ENCODE results near the gene SLC25A26.
"Not testable (repeated sequence)": the region's sequence is repeated elsewhere in the genome, so short reads cannot be mapped to it uniquely, and the experiment has no call there.

SLC25A26 gene

GRCh38 chr3:66271231-66271630, 50.4 kb downstream of the SLC25A26 start:
- no peak for DNase-seq

DNA sequence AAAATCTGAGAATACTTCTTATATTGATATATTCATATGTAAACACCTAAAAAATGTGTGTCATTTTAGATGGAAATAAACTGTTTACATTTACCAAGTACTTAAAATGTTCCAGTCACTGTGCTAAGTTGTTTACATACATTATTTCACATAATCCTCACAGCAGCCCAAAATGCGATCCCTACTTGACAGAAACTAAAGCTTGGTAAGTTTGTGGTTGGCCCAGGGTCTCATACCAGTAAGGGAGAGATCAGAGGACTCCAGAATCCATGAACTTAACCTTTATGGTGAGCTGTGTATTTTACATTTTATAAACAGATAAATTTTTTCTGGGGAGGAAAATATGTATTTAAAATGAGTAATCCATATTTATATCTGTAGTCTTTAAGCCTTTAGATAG, 51.2 kb downstream of the SLC25A26 start:
- DNase-seq = no peak

DNA sequence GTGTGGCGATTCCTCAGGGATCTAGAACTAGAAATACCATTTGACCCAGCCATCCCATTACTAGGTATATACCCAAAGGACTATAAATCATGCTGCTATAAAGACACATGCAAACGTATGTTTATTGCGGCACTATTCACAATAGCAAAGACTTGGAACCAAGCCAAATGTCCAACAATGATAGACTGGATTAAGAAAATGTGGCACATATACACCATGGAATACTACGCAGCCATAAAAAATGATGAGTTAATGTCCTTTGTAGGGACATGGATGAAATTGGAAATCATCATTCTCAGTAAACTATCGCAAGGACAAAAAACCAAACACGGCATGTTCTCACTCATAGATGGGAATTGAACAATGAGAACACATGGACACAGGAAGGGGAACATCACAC, 54.0 kb downstream of the SLC25A26 start:
- not testable (repeated sequence) for DNase-seq

- peak; percentile 47 for DNase-seq
Measured at GRCh38 chr3:66276705-66277274, 56.0 kb downstream of the SLC25A26 start.

DNA sequence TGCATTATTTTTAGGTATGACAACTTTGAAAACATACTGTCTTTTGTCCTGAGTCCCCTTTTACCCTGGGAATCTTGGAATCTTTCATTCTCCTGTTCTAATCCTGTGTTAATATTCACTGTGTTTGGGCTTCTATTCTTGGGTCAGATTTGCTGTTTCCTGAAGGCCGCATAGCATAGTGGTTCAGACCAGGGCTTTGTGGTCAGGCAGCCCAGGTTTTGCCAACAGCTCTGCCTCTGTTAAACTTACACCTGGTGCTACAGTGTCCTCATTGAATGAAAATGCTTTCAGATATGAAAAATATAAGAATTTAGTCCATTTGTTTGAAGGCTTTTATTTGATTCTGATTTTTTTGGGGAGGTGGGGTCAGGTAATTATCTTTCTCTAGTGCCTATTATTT, 58.4 kb downstream of the SLC25A26 start:
- no peak for DNase-seq

DNA sequence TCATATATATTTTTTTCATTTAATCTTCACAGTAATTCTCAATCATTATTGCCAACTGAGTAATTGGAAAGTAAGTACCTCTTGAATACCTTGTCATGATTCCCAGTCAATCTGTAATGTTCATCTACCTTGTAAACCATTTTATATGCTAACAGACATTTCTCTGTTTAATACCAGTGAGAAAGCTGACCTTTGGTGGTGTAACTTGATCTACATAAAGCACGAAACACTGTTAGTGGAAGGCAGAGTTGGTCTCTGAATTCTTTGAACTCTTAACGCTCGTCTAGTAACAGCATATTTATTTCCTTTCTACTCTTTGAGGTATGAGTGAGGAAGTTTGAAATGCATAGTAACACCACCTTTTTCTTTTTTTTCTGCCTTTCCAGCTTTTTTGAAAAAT, 59.5 kb downstream of the SLC25A26 start:
- DNase-seq = no peak

GRCh38 chr3:66291922-66292321, 71.1 kb downstream of the SLC25A26 start:
- DNase-seq = not testable (repeated sequence)

DNA sequence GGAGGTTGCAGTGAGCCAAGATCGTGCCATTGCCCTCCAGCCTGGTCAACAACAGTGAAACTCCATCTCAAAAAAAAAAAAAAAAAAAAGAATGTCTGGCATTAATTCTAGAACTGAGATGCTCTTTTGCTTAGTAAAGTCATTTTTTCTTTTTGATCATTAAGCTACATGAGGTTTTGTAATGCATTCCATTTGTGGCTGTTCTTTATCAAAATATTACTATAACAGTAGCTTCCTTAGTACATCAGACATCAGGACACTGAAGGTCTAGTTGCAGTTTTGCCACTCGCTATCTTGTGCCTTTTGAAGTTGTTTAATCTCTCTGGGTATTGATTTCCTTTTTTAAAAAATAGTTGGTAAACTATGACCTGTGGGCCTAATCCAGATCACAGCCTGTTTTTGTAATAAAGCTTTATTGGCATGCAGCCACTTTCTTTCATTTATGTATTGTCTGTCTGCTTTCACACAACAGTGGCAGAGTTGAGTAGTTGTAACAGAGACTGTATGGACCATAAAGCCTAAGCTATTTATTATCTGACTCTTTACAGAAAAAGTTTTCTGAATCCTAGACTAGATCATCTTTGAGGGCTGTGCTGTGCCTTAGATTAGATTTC, 76.6 kb downstream of the SLC25A26 start:
- no peak for DNase-seq

GRCh38 chr3:66297900-66298299, 77.1 kb downstream of the SLC25A26 start:
- no peak for DNase-seq

- no peak for DNase-seq
Measured at GRCh38 chr3:66298591-66298990, 77.8 kb downstream of the SLC25A26 start.

DNA sequence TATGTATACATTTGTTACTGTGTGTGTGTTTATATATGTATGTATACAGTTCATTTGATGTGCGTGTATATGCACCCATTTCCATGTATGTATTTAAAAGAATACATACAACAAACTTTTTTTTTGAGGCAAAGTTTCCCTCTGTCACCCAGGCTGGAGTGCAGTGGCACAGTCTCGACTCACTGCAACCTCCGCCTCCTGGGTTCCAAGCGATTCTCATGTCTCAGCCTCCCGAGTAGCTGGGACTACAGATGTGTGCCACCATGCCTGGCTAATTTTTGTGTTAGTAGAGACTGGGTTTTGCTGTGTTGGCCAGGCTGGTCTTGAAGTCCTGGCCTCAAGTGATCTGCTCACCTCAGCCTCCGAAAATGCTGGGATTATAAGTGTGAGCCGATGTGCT, 78.3 kb downstream of the SLC25A26 start:
- not testable (repeated sequence) for DNase-seq

- no peak for DNase-seq
Measured at GRCh38 chr3:66299891-66300290, 79.1 kb downstream of the SLC25A26 start.

DNA sequence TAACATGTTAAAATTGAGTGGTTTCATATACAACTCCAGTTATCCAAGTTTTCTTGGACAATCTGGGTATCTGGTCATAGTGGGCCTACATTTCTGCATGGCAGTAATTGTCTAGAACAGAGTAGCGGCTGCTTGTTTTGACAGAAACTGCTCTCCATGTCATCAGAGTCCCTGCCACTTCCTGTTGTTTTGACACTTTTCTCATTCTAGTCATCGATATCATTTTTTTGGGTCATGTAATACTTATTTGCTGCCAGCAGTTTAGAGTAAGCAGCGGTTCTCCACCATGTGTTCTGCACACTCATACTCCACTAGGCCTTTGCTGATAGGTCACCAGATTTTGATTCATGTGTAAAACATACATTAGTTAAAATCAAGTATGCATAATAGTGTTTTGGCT, 81.5 kb downstream of the SLC25A26 start:
- DNase-seq = no peak

GRCh38 chr3:66303491-66303901, 82.7 kb downstream of the SLC25A26 start:
- no peak for DNase-seq

GRCh38 chr3:66304293-66304692, 83.5 kb downstream of the SLC25A26 start:
- no peak for DNase-seq

DNA sequence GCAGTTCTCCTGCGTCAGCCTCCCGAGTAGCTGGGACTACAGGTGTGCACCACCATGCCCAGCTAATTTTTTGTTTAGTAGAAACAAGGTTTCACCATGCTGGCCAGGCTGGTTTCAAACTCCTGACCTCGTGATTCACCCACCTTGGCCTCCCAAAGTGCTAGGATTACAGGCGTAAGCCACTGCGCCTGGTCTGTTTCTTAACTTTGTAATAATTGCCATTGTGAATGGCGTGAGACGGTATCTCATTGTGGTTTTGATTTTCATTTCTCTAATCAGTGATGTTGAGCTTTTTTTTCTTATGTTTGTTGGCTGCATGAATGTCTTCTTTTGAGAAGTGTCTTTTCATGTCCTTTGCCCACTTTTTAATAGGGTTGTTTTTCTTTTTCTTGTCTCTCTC, 85.3 kb downstream of the SLC25A26 start:
- not testable (repeated sequence) for DNase-seq

DNA sequence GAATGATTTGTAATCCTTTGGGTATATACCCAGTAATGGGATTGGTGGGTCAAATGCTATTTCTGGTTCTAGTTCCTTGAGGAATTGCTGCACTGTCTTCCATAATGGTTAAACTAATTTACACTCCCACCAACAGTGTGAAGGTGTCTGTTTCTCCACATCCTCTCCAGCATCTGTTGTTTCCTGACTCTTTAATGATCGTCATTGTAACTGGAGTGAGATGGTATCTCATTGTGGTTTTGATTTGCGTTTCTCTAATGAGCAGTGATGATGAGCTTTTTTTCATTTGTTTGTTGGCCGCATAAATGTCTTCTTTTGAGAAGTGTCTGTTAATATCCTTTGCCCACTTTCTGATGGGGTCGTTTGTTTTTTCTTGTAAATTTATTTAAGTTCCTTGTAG, 86.2 kb downstream of the SLC25A26 start:
- DNase-seq = not testable (repeated sequence)

- no peak for DNase-seq
Measured at GRCh38 chr3:66312039-66312438, 91.2 kb downstream of the SLC25A26 start.

GRCh38 chr3:66314455-66314854, 93.7 kb downstream of the SLC25A26 start:
- DNase-seq = no peak

GRCh38 chr3:66317750-66318376, 97.1 kb downstream of the SLC25A26 start:
- no peak for DNase-seq

DNA sequence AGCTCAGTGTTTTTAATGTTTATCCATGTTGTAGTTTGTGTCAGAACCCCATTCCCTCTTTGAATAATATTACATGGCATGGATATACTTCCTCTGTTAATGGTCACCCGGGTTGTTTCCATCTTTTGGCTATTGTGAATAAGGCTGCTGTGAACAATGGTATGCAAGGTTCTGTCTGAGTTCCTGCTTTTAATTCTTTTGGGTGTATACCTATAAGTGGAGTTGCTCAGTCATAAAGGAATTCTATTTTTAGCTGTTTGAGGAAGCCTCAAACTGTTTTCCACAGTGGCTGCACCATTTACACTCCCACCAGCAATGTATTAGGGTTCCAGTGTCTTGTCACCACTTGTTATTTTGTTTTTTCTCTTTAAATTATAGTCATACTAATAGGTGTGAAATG, 99.6 kb downstream of the SLC25A26 start:
- no peak for DNase-seq

DNA sequence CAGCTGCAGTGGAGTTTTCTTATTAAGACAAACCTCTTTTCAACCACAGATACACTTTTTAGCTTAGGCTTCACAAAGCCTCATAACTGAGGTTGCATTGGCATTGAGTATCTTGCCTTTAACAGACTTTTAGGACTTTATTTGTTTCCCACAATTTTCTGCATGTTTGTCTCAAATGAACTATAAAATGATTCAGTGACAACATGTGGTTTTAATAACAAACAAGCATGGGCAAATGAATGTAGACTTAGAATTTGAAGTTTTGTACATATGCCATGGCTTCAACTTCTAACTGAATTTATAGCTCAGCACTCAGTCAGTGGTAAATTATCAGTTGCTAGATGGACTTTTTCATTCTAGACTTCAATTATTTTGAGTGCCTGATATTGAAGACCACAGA, 101.6 kb downstream of the SLC25A26 start:
- DNase-seq = no peak

- DNase-seq = no peak
Measured at GRCh38 chr3:66326340-66326739, 105.5 kb downstream of the SLC25A26 start.

GRCh38 chr3:66335671-66336070, 114.9 kb downstream of the SLC25A26 start:
- no peak for DNase-seq

- no peak for DNase-seq
Measured at GRCh38 chr3:66336333-66336766, 115.5 kb downstream of the SLC25A26 start.
